HG02852 (cell line): ENCODE results near the gene CLEC7A.

Source experiments
- ATAC-seq: cut with Tn5 transposase; IDR thresholded peaks from one replicate; pipeline ENCODE4 v1.9.1; 2021; ENCODE audit warnings: mild to moderate bottlenecking, moderate library complexity; ENCODE audit not compliant: unreplicated experiment

CLEC7A gene

GRCh38 chr12:10130042-10130441, at the start of gene CLEC7A:
Gene CLEC7A (minus strand): TSS chr12:10130199. CDS start chr12:10130082, 117 bp downstream.
- ATAC-seq = peak; percentile 70

GRCh38 chr12:10179776-10180181, 49.8 kb upstream of the CLEC7A start:
- ATAC-seq = no peak

- ATAC-seq = no peak
Observed at GRCh38 chr12:10178821-10179220, 48.8 kb upstream of the CLEC7A start, which contains the start of gene TMEM52B. Gene TMEM52B (plus strand): TSS chr12:10179032. CDS start chr12:10179575, 543 bp downstream.

- ATAC-seq = no peak
Observed at GRCh38 chr12:10175846-10176636, 46.0 kb upstream of the CLEC7A start.

- no peak for ATAC-seq
Observed at GRCh38 chr12:10174986-10175614, 45.1 kb upstream of the CLEC7A start.

GRCh38 chr12:10171973-10172728, 42.2 kb upstream of the CLEC7A start, which contains the start of gene OLR1:
Gene OLR1 (minus strand): TSS chr12:10172132. CDS start chr12:10172077, 55 bp downstream.
- no peak for ATAC-seq

GRCh38 chr12:10170216-10170615, 40.2 kb upstream of the CLEC7A start:
- no peak for ATAC-seq

- no peak for ATAC-seq
Observed at GRCh38 chr12:10169104-10169503, 39.1 kb upstream of the CLEC7A start.

GRCh38 chr12:10167599-10167998, 37.6 kb upstream of the CLEC7A start:
- ATAC-seq = no peak

- no peak for ATAC-seq
Observed at GRCh38 chr12:10165421-10165820, 35.4 kb upstream of the CLEC7A start.

- no peak for ATAC-seq
Observed at GRCh38 chr12:10163084-10163483, 33.1 kb upstream of the CLEC7A start.

GRCh38 chr12:10160617-10161385, 30.8 kb upstream of the CLEC7A start:
- no peak for ATAC-seq

- no peak for ATAC-seq
Observed at GRCh38 chr12:10159280-10159679, 29.3 kb upstream of the CLEC7A start.

GRCh38 chr12:10158406-10158805, 28.4 kb upstream of the CLEC7A start:
- ATAC-seq = no peak

- no peak for ATAC-seq
Observed at GRCh38 chr12:10155966-10156365, 26.0 kb upstream of the CLEC7A start.

- no peak for ATAC-seq
Observed at GRCh38 chr12:10154145-10154496, 24.1 kb upstream of the CLEC7A start.

- peak; percentile 55 for ATAC-seq
Observed at GRCh38 chr12:10153271-10154144, 23.5 kb upstream of the CLEC7A start.

- ATAC-seq = no peak
Observed at GRCh38 chr12:10151621-10152020, 21.6 kb upstream of the CLEC7A start.

- ATAC-seq = peak; percentile 66
Observed at GRCh38 chr12:10147714-10148403, 17.9 kb upstream of the CLEC7A start.
